RWPE1 (cell line): Measurements from ENCODE around the gene POLR2H.
A peak's percentile ranks its signal among the peaks of the same experiment; 100 is the strongest.

ENCODE experiments used
- CTCF ChIA-PET: fragments of 350-600 bp; sonication (Branson Sonifier 250); formaldehyde crosslinking; extraction: SDS; loops from one replicate; lab custom pipeline; 2021; lab: Yijun Ruan, JAX
- POLR2A ChIA-PET: fragments of 400-600 bp; formaldehyde crosslinking; extraction: SDS; loops from one replicate; lab custom pipeline; 2020; ENCODE audit warnings: antibody characterized with exemption; ENCODE audit not compliant: low non-redundant PET; lab: Yijun Ruan, JAX
- DNase-seq: peaks from one replicate; pipeline ENCODE4 v3.0.0; 2012; ENCODE audit warnings: low spot score
- H3K27ac ChIP-seq: fragments of 450-650 bp; 2 replicates; pipeline ENCODE4 v1.5.1; 2017
- CTCF ChIP-seq: fragments of 450-650 bp; conservative IDR thresholded peaks from 2 replicates; pipeline ENCODE4 v1.5.1; 2017; ENCODE audit warnings: low read depth, mild to moderate bottlenecking

The POLR2H gene

GRCh38 chr3:184371570-184372018 is 10.1 kb downstream of the POLR2H start:
- TF ChIP-seq CTCF = peak; percentile 94
- no peak overlapping the region for H3K27ac ChIP-seq
- DNase-seq = peak; percentile 86
- CTCF ChIA-PET = interaction anchor here (0.6 to 2.6 kb wide), 19 partner anchors 8 to 174 kb away, joined by 3 to 44 read pairs (median 4); no protein-coding TSS in a partner anchor
- POLR2A ChIA-PET = no interaction called here

- TF ChIP-seq CTCF = no peak
- POLR2A ChIA-PET = no interaction called here
- no peak overlapping the region for H3K27ac ChIP-seq
- DNase-seq = no peak
- CTCF ChIA-PET = interaction anchor here (0.6 to 2.6 kb wide), 12 partner anchors 8 to 173 kb away, joined by 3 to 44 read pairs (median 5); no protein-coding TSS in a partner anchor
Measured at GRCh38 chr3:184372296-184372821, 10.8 kb downstream of the POLR2H start.

- CTCF ChIA-PET = interaction anchor here (0.6 to 2.6 kb wide), 6 partner anchors 9 to 168 kb away, joined by 3 to 44 read pairs (median 7); no protein-coding TSS in a partner anchor
- no peak for DNase-seq
Measured at GRCh38 chr3:184372911-184373310, 11.4 kb downstream of the POLR2H start.

GRCh38 chr3:184373422-184373821 is 11.9 kb downstream of the POLR2H start:
- DNase-seq = no peak
- POLR2A ChIA-PET = no interaction called here
- CTCF ChIA-PET = interaction anchor here (0.5 to 2.3 kb wide), 5 partner anchors 10 to 168 kb away, joined by 3 to 13 read pairs (median 6); no protein-coding TSS in a partner anchor
- TF ChIP-seq CTCF = no peak
- no peak overlapping the region for H3K27ac ChIP-seq

More at GRCh38 chr3:184372911-184373310, 11.4 kb downstream of the POLR2H start:
- POLR2A ChIA-PET = no interaction called here
- H3K27ac ChIP-seq = no peak overlapping the region
- no peak for TF ChIP-seq CTCF

- DNase-seq = no peak
- ChIA-PET POLR2A (no interaction called here), CTCF (interaction anchor here (0.6 to 1.9 kb wide), 2 partner anchors 89 to 138 kb away, joined by 3 to 12 read pairs; no protein-coding TSS in a partner anchor)
- TF ChIP-seq CTCF = no peak
- H3K27ac ChIP-seq = no peak overlapping the region
Measured at GRCh38 chr3:184375747-184376461, 14.4 kb downstream of the POLR2H start.

- DNase-seq = no peak
- no peak for TF ChIP-seq CTCF
- no peak overlapping the region for H3K27ac ChIP-seq
- ChIA-PET POLR2A (no interaction called here), CTCF (interaction anchor here (0.8 kb wide), 1 partner anchor 164 kb away, joined by 3 read pairs; no protein-coding TSS in a partner anchor)
Measured at GRCh38 chr3:184377374-184377773, 15.9 kb downstream of the POLR2H start.
